Rectal smooth muscle tissue (tissue), 1 donor: Measurements from ENCODE around the gene NCAM2.

Experiments used
- H3K27ac ChIP-seq: one replicate; pipeline ENCODE4 v1.7.0; 2013; ENCODE audit warnings: low read depth, low read length, inconsistent platforms
- H3K27me3 ChIP-seq: one replicate; pipeline ENCODE4 v1.7.0; 2013; ENCODE audit warnings: low read length; ENCODE audit not compliant: control insufficient read depth, insufficient read depth
- H3K36me3 ChIP-seq: one replicate; pipeline ENCODE4 v1.7.0; 2013; ENCODE audit warnings: low read length; ENCODE audit not compliant: control insufficient read depth, insufficient read depth
- H3K4me1 ChIP-seq: one replicate; pipeline ENCODE4 v1.7.0; 2013; ENCODE audit warnings: low read length; ENCODE audit not compliant: control insufficient read depth, insufficient read depth
- H3K4me3 ChIP-seq: one replicate; pipeline ENCODE4 v1.7.0; 2013; ENCODE audit warnings: low read length
- H3K9ac ChIP-seq: one replicate; pipeline ENCODE4 v1.7.0; 2013; ENCODE audit warnings: low read length

The NCAM2 gene

GRCh38 chr21:21162786-21163185 lies 164.6 kb downstream of the NCAM2 start:
- no peaks in the 10 kb centered on the region for H3K27me3 ChIP-seq
- H3K27ac ChIP-seq, result no peak overlapping the region
- no peaks in the 10 kb centered on the region for H3K36me3 ChIP-seq

DNA sequence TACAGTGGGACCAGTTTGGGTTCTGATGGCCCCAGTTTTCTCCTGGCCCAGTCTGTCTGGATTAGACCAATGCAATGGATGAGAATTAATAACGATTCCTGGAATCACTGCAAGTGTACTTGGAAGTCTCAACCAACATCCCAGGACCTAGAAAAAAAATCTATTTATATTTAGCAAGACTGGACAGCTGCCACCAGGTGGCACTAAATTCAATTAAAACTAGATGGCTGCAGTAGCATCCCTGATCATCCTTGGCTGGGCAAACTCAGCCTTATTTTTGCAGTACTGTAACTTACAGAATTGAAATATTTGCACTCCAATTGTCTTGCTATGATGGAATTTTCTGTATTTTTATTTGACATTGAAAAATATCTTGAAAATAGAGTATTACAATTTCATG lies 165.7 kb downstream of the NCAM2 start:
- Histone ChIP-seq H3K27ac (no peak overlapping the region), H3K4me3 (no peak overlapping the region), H3K36me3 (no peaks in the 10 kb centered on the region), H3K9ac (no peak overlapping the region), H3K4me1 (peaks cover 4% of the 10 kb centered on the region), H3K27me3 (no peaks in the 10 kb centered on the region)

More at GRCh38 chr21:21162786-21163185, 164.6 kb downstream of the NCAM2 start:
- no peak overlapping the region for H3K9ac ChIP-seq
- peaks cover 4% of the 10 kb centered on the region for H3K4me1 ChIP-seq
- no peak overlapping the region for H3K4me3 ChIP-seq

DNA sequence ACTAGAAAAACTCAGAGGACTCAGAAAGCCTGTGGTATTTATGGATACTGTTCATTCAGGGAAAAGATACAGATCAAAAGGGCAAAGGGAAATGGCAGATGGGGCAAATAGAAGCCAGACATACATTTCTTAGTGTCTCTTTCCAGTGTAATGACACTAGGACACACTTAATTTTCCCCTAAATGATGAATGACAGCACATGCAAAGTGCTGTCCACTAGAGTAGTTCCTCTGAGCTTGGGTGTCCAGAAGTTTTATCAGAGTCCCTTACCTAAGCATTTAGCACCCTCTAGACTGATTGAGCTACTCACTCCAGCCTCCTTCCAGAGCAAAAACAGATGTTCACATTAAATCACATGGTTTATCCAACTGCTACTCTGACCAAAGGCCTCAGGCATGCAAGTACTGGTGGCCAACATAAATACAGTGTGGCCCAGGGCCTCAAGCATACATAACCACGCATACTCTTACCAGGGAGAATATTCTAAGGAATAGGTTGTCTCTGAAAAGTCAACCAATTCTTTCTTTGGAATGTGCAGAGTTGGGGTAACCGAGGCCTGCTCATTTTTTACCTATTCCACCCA lies 166.9 kb downstream of the NCAM2 start:
- H3K27ac ChIP-seq, result peak overlapping the region; percentile 60
- H3K36me3 ChIP-seq, result no peaks in the 10 kb centered on the region

DNA sequence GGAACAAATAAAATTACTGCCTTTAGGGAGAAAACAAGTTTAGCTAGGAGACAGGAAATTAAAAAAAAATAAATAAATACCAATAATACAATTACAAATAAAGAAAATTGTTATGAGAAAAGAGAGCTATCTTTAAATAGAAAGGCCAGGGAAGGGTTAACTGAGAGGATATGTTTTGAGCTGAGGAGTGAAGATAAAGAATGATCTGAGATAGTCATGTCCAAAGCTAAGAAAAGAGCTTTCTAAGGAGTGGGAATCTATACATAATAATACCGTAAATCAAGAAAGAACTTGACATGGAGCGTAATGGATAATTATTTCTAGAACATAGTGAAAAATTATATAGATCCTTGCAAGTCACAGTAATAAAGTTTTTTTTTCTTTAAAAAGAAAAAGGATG lies 176.5 kb downstream of the NCAM2 start:
- no peaks in the 10 kb centered on the region for H3K36me3 ChIP-seq
- no peaks in the 10 kb centered on the region for H3K27me3 ChIP-seq
- no peak overlapping the region for H3K27ac ChIP-seq
- H3K4me1 ChIP-seq, result no peaks in the 10 kb centered on the region
- H3K4me3 ChIP-seq, result no peak overlapping the region
- H3K9ac ChIP-seq, result no peak overlapping the region

More for the DNA sequence above, 166.9 kb downstream of the NCAM2 start:
- Histone ChIP-seq H3K4me1 (peaks cover 4% of the 10 kb centered on the region), H3K27me3 (no peaks in the 10 kb centered on the region), H3K4me3 (no peak overlapping the region), H3K9ac (no peak overlapping the region)

- H3K27ac ChIP-seq, result no peak overlapping the region
- H3K4me1 ChIP-seq, result no peaks in the 10 kb centered on the region
- no peaks in the 10 kb centered on the region for H3K27me3 ChIP-seq
- no peak overlapping the region for H3K9ac ChIP-seq
- no peak overlapping the region for H3K4me3 ChIP-seq
- no peaks in the 10 kb centered on the region for H3K36me3 ChIP-seq
These were observed 177.7 kb downstream of the NCAM2 start for GRCh38 chr21:21175798-21176334.

GRCh38 chr21:21177353-21177986 lies 179.3 kb downstream of the NCAM2 start:
- no peak overlapping the region for H3K4me3 ChIP-seq
- no peaks in the 10 kb centered on the region for H3K4me1 ChIP-seq
- no peaks in the 10 kb centered on the region for H3K36me3 ChIP-seq
- no peaks in the 10 kb centered on the region for H3K27me3 ChIP-seq
- H3K9ac ChIP-seq, result no peak overlapping the region
- H3K27ac ChIP-seq, result no peak overlapping the region

DNA sequence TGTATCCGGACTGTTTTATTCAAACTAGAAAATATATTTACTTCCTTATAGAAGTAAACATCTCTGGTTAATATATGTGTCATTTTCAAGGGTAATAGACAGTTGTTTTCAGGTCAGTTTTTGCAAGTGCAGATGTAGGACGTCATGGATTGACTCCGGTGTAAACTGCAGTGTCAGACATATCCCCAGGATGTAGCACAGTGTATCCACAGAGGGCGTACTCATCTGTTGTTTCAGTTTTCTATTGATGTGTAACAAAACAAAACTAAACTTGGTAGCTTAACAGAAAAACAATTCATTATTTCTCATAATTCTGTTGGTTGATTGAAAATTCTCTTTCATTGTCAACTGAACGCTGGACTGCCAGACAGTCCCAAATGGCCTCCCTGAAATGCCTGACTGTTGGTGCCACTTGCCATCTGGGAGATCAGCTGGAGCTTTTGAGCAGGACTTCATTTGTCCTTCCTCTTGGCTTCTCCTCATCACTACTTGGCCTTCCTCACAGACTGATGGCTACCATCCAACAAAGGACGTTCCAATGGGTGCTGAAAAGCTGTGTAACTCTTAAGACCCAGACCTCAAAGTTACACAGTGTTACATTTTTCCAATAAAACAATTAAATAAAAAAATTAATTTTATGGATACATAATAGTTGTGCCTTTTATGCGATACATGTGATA lies 181.6 kb downstream of the NCAM2 start:
- H3K4me1 ChIP-seq, result no peaks in the 10 kb centered on the region
- no peak overlapping the region for H3K9ac ChIP-seq
- no peaks in the 10 kb centered on the region for H3K36me3 ChIP-seq
- H3K27ac ChIP-seq, result no peak overlapping the region
- no peaks in the 10 kb centered on the region for H3K27me3 ChIP-seq
- H3K4me3 ChIP-seq, result no peak overlapping the region

DNA sequence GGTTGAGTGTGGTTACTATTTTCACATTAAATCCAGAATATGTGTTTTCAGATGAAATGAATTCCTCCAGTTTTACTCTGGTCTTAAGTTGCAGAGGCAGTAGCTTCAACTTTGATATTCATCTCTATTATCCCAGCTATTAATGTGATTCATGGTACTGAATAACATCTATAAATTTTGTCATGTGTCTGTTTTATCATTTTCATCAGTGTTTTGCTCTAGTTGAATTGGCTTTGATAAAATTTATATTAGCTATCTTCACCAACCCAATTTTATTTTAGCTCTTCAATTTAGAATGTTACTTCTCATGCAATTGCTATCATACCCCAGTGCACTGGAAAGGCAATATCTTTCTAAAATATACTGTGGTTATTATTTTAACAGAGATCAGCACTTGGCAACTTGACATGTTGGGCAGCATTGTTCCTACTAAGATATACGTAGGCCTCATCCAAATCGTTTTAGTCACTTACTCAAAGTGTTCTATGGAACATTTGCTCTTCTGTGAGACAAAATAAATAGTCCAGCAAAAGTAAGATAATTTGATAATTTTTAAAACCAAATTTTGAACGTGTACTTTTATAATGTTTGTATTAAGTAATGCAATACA lies 184.3 kb downstream of the NCAM2 start:
- H3K27ac ChIP-seq, result no peak overlapping the region
- no peak overlapping the region for H3K9ac ChIP-seq
- H3K36me3 ChIP-seq, result no peaks in the 10 kb centered on the region
- no peaks in the 10 kb centered on the region for H3K27me3 ChIP-seq
- H3K4me3 ChIP-seq, result no peak overlapping the region
- H3K4me1 ChIP-seq, result peaks cover 1% of the 10 kb centered on the region

- H3K9ac ChIP-seq, result no peak overlapping the region
- H3K4me3 ChIP-seq, result no peak overlapping the region
- peaks cover 3% of the 10 kb centered on the region for H3K4me1 ChIP-seq
- H3K27me3 ChIP-seq, result no peaks in the 10 kb centered on the region
- H3K27ac ChIP-seq, result no peak overlapping the region
- no peaks in the 10 kb centered on the region for H3K36me3 ChIP-seq
These were observed 184.9 kb downstream of the NCAM2 start for GRCh38 chr21:21183092-21183491.

GRCh38 chr21:21184771-21185528 lies 186.7 kb downstream of the NCAM2 start:
- Histone ChIP-seq H3K4me3 (no peak overlapping the region), H3K4me1 (peaks cover 5% of the 10 kb centered on the region), H3K27ac (no peak overlapping the region), H3K9ac (no peak overlapping the region), H3K36me3 (no peaks in the 10 kb centered on the region), H3K27me3 (no peaks in the 10 kb centered on the region)

DNA sequence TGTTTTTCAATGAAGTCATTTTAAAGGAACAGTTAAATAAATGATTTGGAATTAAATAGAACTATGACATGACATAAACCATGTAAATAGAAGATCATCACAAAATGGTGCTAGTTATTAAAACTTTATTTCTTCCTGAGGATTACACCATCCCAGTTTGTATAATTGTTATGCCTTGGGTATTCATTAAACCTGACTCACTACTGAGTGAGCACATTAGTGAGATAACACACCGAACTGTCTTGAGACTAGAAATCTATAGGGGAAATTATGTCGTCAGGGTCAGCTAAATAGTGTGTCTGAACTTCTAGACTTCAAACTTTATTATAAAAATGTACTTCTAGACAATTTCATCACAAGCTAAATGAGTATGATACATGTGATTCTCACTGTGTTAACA lies 189.4 kb downstream of the NCAM2 start:
- Histone ChIP-seq H3K9ac (no peak overlapping the region), H3K36me3 (no peaks in the 10 kb centered on the region), H3K27me3 (no peaks in the 10 kb centered on the region), H3K27ac (no peak overlapping the region), H3K4me3 (no peak overlapping the region), H3K4me1 (peaks cover 12% of the 10 kb centered on the region)
